GM23338 (cell line): ENCODE measurements around the gene SLC9A3.

Source experiments
- CTCF ChIP-seq, 2 experiments: fragments of 200-600 bp in 1 of 2; sonication (generic) in 1 of 2; conservative IDR thresholded peaks; 2 replicates each; pipeline versions ENCODE4 v1.5.1 to v1.6.1; 2016 to 2017; ENCODE audit warnings: antibody characterized with exemption in 2 of 2, low read depth in 2 of 2, mild to moderate bottlenecking in 2 of 2, moderate library complexity in 1 of 2
- EZH2 ChIP-seq: fragments of 200-600 bp; sonication (generic); IDR thresholded peaks from one replicate; pipeline ENCODE4 v1.8.0; 2017; ENCODE audit warnings: antibody characterized with exemption, mild to moderate bottlenecking, low read depth; ENCODE audit not compliant: unreplicated experiment
- EZH2phosphoT487 ChIP-seq: fragments of 200-600 bp; sonication (generic); IDR thresholded peaks from one replicate; pipeline ENCODE4 v1.8.1; 2018; ENCODE audit warnings: antibody characterized with exemption; ENCODE audit not compliant: unreplicated experiment
- POLR2AphosphoS5 ChIP-seq: IDR thresholded peaks from 2 replicates; pipeline ENCODE4 v1.6.1; 2016; ENCODE audit warnings: antibody characterized with exemption, low read depth
- REST ChIP-seq: IDR thresholded peaks from one replicate; pipeline ENCODE4 v1.6.1; 2018; ENCODE audit warnings: antibody characterized with exemption; ENCODE audit not compliant: unreplicated experiment
- ZNF114 ChIP-seq: fragments of 250-450 bp; sonication (Bioruptor Pico); IDR thresholded peaks from 2 replicates; pipeline ENCODE4 v1.5.0; 2020; ENCODE audit warnings: mild to moderate bottlenecking, moderate library complexity

- TF ChIP-seq CTCF (conservative IDR thresholded peaks at IDR 0.05; ENCODE audit: low read depth in 2 of 2) (no peak), REST (no peak), EZH2 (no peak), POLR2AphosphoS5 (no peak), EZH2phosphoT487 (no peak), ZNF114 (CRISPR knock-in tag) (no peak)
Observed at GRCh38 chr5:488241-488640, 36.0 kb downstream of the SLC9A3 start.
